ENCODE data around the gene BICD1.

GRCh38 chr12:32223941-32224340, 117.3 kb downstream of the BICD1 start:
- TF ChIP-seq TAF1 (IDR thresholded peaks at IDR 0.05; ENCODE audit: borderline replicate concordance, low read depth, low read length) (no peak), POLR2AphosphoS5 (IDR thresholded peaks at IDR 0.05; ENCODE audit: low read depth, low read length) (no peak), POLR2A (IDR thresholded peaks at IDR 0.05; ENCODE audit: low read depth, low read length) (no peak)

All from GM12892 (cell line).